GM19328 (cell line): ENCODE data around the gene POU2F2.

Source experiments
- ATAC-seq: cut with Tn5 transposase; IDR thresholded peaks from one replicate; pipeline ENCODE4 v1.9.1; 2021; ENCODE audit warnings: mild to moderate bottlenecking, moderate library complexity; ENCODE audit not compliant: unreplicated experiment

The POU2F2 gene

DNA sequence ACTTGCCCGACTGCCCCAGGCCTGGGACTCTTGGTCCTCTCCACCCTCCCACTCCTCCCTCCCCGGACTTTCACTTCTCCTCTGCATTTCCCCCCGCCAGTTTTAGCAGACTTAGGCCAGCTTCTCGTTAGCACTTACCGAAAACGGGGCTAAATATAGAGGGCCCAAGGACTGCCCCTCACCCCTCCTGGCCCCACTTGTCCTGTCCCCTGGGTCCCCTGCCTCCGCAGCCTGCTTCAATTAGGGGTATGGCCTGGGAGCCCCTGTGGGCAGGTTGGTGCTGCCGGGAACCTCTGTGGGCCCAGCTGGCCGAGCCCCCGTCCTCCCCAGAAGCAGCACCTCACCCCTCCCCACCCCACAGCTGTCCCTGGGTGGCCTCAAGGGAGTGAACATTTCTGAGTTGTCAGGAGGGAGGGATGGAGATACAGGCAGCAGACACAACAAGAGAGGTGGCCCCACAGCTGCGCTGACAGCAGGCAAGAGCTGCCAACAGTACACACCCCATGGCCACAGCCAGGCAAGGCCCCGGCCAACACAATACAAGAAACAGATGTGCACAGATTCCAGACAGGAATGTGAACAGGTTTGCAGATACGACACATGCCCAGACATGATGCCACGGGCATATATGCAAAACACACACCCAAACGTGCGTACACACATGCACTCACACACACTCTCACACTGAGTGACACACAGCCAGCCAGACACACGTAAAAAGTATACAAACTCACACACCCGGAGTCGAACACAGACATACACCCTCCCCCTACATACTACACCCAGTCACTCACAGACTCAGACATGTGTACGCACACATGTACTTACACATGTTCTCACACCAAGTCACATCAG is 2.6 kb downstream of the POU2F2 start:
- peak; percentile 44 for ATAC-seq

DNA sequence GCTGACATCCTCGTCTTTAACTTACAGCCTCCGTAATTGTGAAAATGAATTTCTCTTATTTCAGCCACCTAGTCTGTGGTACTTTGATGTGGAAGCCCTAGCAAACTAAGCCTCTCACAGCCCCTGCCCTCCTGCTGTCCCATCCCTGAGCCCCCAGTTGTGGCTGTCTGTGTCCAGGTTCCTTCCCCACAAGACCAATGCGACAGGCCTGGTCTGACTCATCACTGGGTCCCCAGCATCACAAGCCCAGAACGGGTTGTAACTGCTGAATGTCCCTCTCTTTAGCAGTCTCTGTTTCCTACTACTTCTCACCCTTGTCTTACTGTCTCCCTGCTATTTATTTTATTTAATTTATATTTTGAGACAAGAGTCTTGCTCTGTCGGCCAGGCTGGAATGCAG is 5.7 kb downstream of the POU2F2 start:
- no peak for ATAC-seq

DNA sequence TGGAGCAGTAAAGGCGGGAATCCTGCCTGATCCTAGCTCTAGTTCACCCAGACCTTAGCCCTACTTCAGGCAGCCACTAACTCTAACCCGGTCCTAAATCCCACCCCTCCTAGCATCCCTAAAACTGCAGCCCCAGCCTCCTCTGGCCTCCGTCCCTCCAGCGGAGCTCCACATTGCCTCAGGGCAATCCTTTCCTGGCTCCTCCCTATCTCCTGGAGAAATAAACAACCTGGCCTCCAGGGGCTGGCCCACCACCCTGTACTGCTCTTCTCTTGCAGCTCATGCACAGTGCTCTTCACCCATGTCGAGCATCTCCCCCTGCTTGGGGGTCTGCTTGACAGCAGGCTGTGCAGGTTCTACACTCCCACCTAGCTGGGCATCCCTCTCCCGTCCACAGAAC is 6.7 kb downstream of the POU2F2 start:
- ATAC-seq = no peak

DNA sequence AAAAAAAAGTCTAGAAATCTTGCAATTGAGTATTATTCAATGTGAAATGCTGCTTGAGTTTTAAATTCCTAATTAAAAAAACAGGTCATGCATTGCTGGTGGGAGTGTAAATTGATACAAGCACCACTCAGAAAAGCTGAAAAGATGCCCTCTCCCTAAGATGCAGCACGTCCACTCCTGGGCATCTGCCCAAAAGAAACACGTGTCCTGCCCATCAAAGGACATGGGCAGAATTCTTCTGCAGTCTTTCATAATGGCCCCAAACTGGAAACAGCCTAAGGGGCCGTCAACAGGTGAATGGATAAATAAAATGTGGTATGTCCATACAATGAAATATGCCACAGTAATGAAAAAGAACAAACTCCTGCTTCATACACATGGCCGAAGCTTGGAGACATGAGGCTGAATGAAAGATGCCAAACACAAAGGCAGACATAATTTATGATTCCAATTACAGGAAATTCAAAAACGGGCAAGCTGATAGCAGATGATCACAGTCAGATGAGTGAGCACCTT is 7.8 kb downstream of the POU2F2 start:
- no peak for ATAC-seq

DNA sequence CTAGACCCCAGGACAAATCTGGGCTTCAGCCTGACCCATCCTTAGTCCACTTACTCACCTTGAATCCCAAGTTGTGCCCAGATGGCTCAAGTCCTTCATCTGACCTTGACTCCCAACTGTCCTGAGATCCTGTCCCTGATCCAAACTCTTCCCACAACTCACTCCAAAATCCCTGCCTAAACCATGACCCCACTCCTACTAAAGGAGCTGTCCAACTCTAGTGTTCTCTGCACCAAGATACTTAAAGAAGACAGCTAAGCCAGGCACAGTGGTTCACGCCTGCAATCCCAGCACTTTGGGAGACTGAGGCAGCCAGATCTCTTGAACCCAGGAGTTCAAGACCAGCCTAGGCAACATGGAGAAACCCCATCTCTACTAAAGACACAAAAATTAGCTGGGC is 8.5 kb downstream of the POU2F2 start:
- no peak for ATAC-seq

DNA sequence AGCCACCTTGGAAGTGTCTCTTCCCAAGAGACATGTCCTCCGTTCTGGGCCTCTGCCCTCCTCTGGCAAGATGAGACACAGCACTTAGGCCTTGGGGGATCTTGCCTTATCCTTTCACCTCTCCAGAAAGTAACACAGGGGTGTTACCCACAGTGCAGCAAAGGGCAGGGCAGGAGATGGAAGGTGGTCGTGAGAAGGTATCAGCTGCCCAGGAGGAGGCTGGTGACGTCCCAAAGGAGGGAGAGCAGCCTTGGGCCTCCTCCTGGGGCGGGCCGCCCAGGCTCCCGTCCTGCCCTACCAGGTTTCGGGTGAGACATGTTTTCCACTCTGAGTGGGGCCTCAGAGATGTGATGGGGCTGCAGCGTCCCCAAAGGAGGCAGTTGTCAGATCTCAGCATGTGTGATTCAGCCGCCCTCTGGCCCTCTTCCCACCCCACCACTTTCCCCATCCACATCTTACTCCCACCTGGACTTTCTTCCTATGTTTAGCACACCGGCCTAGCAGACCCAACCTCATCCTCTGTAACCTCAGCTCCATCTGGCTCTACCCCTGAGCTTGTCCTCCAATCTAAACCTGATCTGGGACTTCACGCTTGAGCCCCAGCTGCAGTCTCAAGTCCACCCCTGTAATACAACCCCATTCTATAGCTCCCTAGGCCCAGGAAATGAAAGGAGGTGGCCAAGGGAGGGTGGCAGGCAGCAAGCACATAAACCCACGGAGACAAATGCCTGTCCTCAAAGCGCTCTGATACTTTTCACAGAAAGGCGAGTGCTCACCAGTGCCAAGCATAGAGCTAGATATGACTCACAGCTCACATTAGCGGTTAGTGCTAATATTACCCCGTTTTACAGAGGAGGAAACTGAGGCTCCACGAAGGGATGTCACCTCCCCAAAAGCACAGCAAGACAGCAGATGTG is 9.3 kb downstream of the POU2F2 start:
- no peak for ATAC-seq

DNA sequence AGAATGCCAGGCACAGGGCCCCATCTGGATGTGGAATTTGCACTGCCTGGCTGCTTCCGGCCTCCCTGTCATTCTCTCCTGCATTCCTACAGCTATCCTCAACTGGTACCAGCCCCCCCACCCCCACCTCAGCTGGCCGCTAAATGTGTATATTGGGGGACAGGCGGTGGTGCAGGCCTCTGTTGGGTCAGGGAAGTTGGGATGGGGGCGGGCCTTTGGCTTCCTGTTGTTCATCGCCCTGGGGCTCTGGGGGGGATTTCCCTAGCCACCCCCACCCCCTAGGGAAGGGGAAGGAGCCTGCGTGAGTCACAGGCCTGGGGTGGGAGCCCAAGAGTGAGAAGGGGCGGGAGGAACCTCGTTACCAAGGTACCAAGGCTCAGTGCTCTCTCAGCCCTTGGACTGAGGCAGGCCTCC is 10.6 kb downstream of the POU2F2 start:
- no peak for ATAC-seq

DNA sequence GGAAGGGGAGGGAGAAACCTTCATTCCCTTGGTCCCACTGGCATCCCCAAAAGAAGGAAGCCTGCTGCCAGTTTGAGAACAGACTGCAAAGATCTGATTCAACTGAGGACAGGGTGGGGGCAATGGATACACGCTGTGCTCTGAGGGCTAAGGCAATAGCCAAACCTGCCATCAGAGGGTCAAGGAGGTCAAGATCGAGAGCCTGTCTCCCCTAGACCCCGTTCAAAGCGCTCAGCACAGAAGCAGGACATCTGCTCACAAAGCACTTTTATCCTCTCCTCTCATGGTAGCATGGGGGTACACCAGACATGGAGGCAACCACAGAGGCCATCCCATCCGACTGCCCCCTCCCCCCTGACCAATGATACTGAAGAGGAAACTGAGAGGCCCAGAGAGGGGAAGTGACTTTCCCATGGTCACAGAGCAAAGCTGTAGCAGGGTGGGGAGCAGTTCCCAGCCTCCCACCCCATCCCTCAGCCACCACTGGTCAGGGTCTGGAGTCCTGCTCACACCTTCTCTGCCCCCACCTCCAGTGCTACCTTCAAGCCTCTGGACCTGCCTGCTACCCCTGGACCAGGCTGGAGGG is 11.1 kb downstream of the POU2F2 start:
- ATAC-seq = no peak

DNA sequence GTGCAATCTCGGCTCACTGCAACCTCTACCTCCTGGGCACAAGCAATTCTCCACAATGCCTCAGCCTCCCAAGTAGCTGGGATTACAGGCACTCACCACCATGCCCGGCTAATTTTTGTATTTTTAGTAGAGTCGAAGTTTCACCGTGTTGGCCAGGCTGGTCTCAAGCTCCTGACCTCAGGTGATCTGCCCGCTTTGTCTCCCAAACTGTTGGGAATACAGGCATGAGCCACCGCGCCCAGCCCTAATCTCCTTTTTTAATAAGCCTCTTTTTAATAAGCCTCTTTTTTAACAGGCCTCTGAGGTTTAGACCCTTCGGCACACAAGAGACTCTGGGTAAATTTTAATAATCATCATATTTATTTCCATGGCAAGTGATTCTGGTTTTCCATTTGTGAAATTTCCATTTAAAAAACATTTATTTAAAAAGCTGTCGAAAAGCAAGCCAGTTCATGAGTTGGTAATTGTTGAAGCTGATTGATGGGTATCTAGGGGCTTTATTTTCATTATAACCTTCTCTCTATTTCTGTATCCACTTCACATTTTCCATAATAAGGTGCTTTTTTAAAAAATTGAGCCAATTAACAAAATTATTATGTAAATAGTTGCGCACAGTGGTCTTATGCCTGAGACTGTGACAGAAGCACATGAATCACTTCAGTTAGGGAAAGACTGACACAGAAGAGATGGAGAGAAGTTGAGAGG is 11.8 kb downstream of the POU2F2 start:
- no peak for ATAC-seq

DNA sequence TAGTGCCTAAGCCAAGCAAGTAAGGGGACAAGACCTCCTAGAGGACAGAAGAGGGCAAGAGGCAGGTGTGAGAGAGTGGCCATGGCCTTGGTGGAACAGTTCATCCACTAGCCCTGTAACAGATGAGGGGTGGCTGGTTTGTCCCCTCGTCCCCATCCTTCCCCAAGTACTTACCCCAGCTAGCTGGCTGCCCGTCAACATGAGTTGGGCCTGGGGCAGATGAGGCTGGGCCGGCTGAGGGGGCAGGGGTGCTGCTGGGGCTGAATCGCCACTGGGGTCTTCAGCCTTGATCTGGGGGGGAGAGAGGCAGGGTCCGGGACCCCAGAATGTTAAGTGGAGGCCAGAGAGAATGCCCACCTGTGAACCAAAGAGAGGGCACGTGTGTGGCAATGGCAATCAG is 15.2 kb downstream of the POU2F2 start:
- ATAC-seq = no peak

DNA sequence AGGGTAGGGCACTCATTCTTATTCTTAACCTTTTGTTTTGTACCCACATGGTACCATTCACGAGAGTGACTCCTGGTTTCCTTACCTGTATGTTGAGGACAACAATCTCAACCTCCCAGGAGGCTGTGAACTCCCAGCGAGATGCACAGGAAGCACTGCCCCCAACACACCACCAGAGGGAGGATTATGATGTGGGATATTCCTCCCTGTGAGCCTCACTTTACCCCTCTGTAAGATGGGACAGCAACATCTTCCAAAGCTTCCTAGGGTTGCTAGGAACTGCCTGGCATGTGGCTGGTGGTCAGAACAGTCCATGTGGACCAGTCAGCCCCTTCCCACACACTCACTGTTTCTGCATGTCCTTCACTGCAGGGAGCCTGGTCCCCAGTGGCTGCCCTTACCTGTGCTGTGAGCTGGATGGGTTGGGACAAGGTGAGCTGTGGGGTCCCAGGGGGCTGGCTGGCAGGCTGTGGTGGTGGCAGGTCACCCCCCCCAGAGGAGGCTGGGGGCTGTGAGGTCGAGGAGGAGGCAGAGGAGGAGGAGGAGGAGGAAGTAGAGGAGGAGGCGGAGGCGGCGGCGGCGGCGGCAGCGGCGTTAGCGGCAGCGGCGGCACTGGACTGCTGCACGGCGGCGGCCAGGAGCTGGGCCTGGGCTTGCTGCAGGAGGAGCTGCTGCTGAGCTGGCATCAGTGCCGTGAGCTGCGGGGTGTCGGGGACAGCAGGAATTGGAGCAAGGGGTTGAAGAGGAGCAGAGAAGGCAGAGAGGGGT is 15.8 kb downstream of the POU2F2 start:
- ATAC-seq = no peak

DNA sequence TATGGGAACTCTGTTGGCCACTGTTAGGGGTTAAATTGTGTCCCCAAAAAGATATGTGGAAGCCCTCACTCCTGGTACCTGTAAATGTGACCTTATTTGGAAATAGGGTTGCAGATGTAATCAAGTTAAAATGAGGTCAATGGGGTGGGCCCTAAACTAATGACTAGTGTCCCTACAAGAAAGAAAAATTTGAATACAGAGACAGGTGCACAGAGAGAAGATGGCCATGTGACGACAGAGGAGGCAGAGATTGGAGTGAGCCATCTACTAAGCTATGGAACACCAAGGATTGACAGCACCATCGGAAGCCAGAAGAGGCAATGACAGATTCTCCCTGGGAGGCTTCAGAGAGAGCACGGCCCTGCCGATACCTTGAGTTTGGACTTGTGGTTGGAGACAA is 16.5 kb downstream of the POU2F2 start:
- ATAC-seq = no peak

DNA sequence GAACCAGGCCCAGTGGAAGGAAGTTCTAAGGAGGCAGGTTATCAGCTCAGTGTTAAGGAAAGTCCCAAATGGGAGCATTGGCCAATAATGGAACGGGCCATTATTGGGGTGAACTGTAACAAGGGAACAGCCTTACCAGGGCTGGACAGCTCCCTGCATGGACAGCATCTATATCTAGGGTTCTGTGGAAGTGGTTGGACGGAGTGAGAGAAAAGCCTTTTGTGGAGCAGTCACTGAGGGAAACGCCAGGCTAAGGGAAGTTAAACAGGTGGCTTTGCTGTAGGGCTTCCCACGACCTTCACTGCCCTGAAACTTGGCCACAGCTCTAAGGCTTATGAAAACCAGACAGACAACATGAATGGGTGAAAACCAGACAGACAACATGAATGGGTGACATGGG is 17.0 kb downstream of the POU2F2 start:
- no peak for ATAC-seq

DNA sequence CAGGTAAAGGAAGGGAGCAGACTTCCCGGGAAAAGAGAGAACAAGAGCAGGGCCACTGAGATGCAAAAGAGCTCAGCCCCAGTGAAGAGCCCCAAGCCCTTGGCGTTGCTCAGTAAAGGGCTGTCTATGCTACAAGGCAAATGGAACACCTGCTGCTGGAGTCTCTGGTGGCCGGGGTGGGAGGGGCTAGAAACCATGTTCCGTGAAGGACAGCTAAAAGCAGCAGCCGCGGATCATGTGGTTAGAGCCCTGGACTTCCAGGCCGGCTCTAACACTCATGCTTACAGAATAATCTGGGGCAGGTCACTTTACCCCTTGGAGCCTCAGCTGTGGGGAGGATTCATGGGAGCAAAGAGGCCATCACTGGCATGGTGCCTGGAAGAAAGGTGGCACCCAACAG is 17.8 kb downstream of the POU2F2 start:
- no peak for ATAC-seq

DNA sequence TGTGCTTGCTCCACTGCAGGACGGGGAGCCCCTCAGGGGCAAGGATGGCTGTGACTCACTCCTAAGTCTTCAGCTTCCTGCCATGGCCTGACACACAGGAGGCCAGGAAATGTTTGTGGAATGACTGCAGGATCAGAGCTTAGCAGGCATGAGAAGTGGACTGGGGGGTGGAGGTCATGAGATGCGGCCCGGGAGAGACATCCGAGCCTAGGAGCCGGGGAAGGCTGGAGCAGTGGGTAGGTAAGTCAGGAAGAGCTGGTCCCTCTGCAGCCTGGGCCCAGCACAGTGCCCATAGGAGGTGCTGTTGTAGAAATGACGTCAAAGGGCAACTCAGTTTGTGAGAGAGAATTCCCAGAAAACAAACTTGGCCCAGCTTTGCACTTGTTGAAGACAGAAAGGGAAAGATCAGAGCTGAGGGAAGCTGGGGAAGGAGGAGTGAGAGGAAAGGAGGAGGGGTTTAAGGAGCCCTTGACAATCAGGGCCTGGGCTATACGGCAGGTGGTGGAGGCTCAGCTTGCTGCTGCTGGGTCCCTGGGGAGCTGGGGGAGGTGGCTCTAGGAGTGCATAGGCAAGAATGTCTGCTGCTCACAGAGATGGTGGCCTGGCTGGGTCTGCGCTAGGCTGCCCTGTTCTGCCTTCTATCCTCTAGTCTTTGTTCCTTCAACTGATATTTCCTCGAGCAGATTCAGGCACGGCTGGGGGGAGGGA is 18.5 kb downstream of the POU2F2 start:
- no peak for ATAC-seq

DNA sequence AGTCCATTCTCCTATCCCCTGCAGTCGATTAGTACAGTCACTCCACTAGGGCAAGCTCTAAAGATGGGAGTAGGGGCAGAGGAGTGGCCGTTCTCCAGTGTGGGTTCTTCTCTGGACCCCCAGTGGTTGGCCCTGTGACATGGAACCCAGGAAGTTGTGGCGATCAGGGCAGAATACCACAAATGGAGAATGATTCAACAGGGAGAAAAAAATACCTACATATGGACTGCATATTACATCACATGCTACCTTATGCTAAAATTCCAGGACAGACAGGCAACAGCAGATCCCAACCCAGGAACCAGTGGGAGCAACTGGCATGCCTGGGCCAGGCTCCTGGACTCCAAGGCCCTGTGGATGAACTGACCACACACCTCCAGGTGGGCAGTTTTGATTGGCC is 20.4 kb downstream of the POU2F2 start:
- ATAC-seq = no peak

DNA sequence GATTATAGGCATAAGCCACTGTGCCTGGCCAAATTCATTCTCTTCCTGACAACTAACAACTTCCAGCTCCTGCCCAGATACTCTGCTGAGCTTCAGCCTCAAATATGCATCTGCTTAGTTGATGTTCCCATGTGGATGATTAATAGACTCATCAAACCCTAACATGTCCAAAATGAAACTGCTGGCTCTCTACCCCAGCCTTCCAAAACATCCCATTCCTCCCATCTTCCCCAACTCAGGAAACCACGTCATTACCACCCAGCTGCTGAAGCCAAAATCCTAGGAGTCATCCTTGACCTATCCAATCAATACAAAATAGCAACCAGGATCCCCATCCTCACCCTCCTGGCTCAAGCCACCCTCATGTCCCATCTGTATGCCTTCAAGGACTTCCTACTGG is 20.9 kb downstream of the POU2F2 start:
- ATAC-seq = no peak

DNA sequence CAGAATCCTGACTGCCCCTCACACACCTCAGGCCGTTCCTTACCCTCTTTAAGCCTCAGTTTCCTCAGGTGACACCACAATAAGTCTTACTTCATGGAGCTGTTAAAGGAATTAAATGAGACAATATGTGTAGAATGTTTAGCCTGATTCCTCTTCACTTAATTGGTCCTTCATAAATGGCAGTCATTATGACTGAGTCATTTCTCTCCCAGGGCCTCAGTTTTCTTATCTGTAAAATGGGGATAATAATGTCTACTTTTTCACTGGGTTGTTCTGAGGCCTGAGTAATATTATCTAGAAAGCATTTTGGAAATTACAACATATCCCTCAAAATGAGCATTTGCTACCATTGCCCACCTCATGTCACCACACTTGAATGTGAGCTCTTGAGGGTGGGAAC is 21.6 kb downstream of the POU2F2 start:
- no peak for ATAC-seq

DNA sequence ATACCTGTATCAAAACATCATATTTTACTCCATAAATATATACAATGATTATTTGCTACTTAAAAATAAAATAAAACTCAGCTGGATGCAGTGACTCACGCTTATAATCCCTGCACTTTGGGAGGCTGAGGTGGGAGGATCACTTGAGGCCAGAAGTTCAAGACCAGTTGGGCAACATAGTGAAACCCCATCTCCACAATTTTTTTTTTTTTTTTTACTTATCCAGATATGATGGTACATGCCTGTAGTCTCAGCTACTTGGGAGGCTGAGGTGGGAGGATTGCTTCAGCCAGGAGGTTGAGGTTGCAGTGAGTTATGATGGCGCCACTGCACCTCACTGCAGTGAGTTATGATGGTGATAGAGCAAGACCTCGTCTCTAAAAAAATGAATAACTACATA is 22.4 kb downstream of the POU2F2 start:
- ATAC-seq = no peak
